ENCODE measurements around the gene STOML1.

DNA sequence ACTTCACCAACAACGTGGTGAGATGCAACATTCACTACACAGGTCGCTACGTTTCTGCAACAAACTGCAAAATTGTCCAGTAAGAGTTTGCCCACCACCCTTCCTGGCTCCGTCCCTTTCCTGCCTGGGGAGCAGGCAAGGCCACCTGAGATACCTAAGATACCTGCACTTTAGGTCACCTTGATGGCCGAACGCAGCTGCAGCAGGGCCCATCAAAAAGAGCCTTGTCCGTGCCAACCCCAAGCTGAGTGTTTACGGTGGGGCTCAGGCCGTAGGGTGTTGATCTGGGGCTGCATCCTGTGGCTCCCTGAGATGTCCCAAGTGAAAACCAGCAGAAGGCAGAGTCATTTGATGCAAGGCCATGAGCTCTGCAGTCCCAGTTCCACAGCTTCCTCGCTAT, 42.6 kb downstream of the STOML1 start:
- TF ChIP-seq, protein P1, sequence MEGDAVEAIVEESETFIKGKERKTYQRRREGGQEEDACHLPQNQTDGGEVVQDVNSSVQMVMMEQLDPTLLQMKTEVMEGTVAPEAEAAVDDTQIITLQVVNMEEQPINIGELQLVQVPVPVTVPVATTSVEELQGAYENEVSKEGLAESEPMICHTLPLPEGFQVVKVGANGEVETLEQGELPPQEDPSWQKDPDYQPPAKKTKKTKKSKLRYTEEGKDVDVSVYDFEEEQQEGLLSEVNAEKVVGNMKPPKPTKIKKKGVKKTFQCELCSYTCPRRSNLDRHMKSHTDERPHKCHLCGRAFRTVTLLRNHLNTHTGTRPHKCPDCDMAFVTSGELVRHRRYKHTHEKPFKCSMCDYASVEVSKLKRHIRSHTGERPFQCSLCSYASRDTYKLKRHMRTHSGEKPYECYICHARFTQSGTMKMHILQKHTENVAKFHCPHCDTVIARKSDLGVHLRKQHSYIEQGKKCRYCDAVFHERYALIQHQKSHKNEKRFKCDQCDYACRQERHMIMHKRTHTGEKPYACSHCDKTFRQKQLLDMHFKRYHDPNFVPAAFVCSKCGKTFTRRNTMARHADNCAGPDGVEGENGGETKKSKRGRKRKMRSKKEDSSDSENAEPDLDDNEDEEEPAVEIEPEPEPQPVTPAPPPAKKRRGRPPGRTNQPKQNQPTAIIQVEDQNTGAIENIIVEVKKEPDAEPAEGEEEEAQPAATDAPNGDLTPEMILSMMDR (IDR thresholded peaks at IDR 0.05; ENCODE audit: poor library complexity): no peak
- no peak for TF ChIP-seq EZH2phosphoT487 (IDR thresholded peaks at IDR 0.05; ENCODE audit: low read depth, severe bottlenecking, unreplicated experiment)
